B cell (primary cell): Measurements from ENCODE around the gene GATA5.

Experiments
- EZH2 ChIP-seq: IDR thresholded peaks from 2 replicates; pipeline ENCODE4 v1.6.1; 2012; ENCODE audit warnings: borderline replicate concordance, low read depth, mild to moderate bottlenecking, moderate library complexity, low read length; ENCODE audit not compliant: insufficient read depth, poor library complexity, severe bottlenecking
- TF ChIP-seq, protein P1 (sequence below): fragments of 200-600 bp; IDR thresholded peaks from one replicate; pipeline ENCODE4 v1.8.0; 2022; ENCODE audit warnings: antibody characterized with exemption, mild to moderate bottlenecking

DNA sequence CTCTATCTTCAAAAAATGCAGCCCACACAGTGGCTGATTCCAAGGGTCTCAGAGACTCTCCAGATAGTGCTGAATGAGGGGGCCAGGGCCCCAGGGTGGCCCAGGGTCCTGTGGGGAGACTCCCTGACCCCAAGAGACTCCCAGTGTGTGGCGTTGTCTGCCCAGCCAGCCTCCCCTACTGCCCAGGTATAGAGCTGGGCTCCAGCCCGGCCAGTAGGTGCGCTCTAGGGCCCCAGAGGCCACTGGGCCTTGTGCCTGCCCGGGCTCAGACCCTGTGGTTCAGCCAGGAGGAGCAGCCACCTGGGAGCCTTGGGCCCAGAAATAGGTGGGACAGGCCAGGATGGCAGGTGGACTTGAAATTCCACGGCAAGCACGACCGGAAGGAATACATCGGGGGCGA is 30.3 kb upstream of the GATA5 start:
- TF ChIP-seq, protein P1, sequence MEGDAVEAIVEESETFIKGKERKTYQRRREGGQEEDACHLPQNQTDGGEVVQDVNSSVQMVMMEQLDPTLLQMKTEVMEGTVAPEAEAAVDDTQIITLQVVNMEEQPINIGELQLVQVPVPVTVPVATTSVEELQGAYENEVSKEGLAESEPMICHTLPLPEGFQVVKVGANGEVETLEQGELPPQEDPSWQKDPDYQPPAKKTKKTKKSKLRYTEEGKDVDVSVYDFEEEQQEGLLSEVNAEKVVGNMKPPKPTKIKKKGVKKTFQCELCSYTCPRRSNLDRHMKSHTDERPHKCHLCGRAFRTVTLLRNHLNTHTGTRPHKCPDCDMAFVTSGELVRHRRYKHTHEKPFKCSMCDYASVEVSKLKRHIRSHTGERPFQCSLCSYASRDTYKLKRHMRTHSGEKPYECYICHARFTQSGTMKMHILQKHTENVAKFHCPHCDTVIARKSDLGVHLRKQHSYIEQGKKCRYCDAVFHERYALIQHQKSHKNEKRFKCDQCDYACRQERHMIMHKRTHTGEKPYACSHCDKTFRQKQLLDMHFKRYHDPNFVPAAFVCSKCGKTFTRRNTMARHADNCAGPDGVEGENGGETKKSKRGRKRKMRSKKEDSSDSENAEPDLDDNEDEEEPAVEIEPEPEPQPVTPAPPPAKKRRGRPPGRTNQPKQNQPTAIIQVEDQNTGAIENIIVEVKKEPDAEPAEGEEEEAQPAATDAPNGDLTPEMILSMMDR: no peak
- TF ChIP-seq EZH2: no peak
